Parathyroid adenoma (tissue), 2 donors: ENCODE measurements around the gene OXLD1.
"Not testable (repeated sequence)": the region's sequence is repeated elsewhere in the genome, so short reads cannot be mapped to it uniquely, and the experiment has no call there.

Experiments
- H2AFZ ChIP-seq: fragments of 300-600 bp; sonication (generic); one replicate; pipeline ENCODE4 v1.7.0; 2017; ENCODE audit warnings: antibody characterized with exemption, mild to moderate bottlenecking
- H3K27ac ChIP-seq: fragments of 300-600 bp; sonication (generic); one replicate; pipeline ENCODE4 v1.7.0; 2017
- H3K27me3 ChIP-seq: fragments of 300-600 bp; sonication (generic); one replicate; pipeline ENCODE4 v1.7.0; 2017; ENCODE audit warnings: low read length; ENCODE audit not compliant: control insufficient read depth, insufficient read depth
- H3K36me3 ChIP-seq: fragments of 300-600 bp; sonication (generic); one replicate; pipeline ENCODE4 v1.7.0; 2017; ENCODE audit warnings: low read length; ENCODE audit not compliant: control insufficient read depth, insufficient read depth
- H3K4me1 ChIP-seq: fragments of 300-600 bp; sonication (generic); one replicate; pipeline ENCODE4 v1.7.0; 2017; ENCODE audit warnings: control low read depth
- H3K4me2 ChIP-seq: fragments of 300-600 bp; sonication (generic); one replicate; pipeline ENCODE4 v1.7.0; 2017; ENCODE audit warnings: low read length
- H3K4me3 ChIP-seq: fragments of 300-600 bp; sonication (generic); one replicate; pipeline ENCODE4 v1.7.0; 2017; ENCODE audit warnings: low read depth, low read length
- H3K79me2 ChIP-seq: fragments of 300-600 bp; sonication (generic); one replicate; pipeline ENCODE4 v1.7.0; 2017; ENCODE audit warnings: control low read depth
- H3K9ac ChIP-seq: fragments of 300-600 bp; sonication (generic); one replicate; pipeline ENCODE4 v1.7.0; 2017; ENCODE audit warnings: mild to moderate bottlenecking
- H3K9me3 ChIP-seq: fragments of 300-600 bp; sonication (generic); one replicate; pipeline ENCODE4 v1.7.0; 2017; ENCODE audit warnings: low read length; ENCODE audit not compliant: control insufficient read depth
- TF ChIP-seq, protein P1 (sequence below): fragments of 300-600 bp; sonication (generic); IDR thresholded peaks from one replicate; pipeline ENCODE4 v1.7.0; 2017; ENCODE audit warnings: antibody characterized with exemption, mild to moderate bottlenecking
- donor health status: primary hyperparathyroidism.

The OXLD1 gene

GRCh38 chr17:81675515-81676221, 9.3 kb upstream of the OXLD1 start:
- not testable (repeated sequence) for H3K9ac ChIP-seq, H3K9me3 ChIP-seq, H3K4me1 ChIP-seq, H3K36me3 ChIP-seq, H2AFZ ChIP-seq, H3K27me3 ChIP-seq, H3K79me2 ChIP-seq, H3K4me3 ChIP-seq, H3K4me2 ChIP-seq, H3K27ac ChIP-seq
- TF ChIP-seq, protein P1, sequence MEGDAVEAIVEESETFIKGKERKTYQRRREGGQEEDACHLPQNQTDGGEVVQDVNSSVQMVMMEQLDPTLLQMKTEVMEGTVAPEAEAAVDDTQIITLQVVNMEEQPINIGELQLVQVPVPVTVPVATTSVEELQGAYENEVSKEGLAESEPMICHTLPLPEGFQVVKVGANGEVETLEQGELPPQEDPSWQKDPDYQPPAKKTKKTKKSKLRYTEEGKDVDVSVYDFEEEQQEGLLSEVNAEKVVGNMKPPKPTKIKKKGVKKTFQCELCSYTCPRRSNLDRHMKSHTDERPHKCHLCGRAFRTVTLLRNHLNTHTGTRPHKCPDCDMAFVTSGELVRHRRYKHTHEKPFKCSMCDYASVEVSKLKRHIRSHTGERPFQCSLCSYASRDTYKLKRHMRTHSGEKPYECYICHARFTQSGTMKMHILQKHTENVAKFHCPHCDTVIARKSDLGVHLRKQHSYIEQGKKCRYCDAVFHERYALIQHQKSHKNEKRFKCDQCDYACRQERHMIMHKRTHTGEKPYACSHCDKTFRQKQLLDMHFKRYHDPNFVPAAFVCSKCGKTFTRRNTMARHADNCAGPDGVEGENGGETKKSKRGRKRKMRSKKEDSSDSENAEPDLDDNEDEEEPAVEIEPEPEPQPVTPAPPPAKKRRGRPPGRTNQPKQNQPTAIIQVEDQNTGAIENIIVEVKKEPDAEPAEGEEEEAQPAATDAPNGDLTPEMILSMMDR, result peak; percentile 70

- Histone ChIP-seq H3K36me3 (no peaks in the 10 kb centered on the region), H3K4me3 (no peak overlapping the region), H3K27me3 (no peaks in the 10 kb centered on the region), H3K79me2 (peaks cover 4% of the 10 kb centered on the region), H3K9ac (no peak overlapping the region), H3K9me3 (no peaks in the 10 kb centered on the region), H2AFZ (no peak overlapping the region), H3K4me2 (no peak overlapping the region), H3K4me1 (no peaks in the 10 kb centered on the region), H3K27ac (no peak overlapping the region)
- TF ChIP-seq, protein P1, result no peak
These were observed 7.3 kb upstream of the OXLD1 start for GRCh38 chr17:81673561-81674258.

DNA sequence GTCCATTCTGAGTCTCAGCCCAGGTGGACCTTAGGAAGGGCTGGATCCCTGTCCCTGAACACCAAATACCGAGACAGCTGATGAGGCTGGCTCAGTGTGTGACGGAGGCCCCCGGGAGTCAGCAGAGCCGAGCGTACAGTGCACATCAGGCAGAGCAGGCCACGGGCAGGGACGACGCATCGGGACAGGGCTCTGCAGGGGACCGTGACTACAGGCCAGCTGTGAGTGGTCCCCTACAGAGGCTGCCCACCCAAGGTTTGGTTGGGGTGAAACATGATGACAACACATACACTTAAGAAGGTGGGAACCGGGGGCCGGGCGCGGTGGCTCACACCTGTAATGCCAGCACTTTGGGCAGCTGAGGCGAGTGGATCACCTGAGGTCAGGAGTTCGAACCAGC, 6.5 kb upstream of the OXLD1 start:
- no peak overlapping the region for H3K4me3 ChIP-seq
- H3K36me3 ChIP-seq, result no peaks in the 10 kb centered on the region
- no peaks in the 10 kb centered on the region for H3K27me3 ChIP-seq
- TF ChIP-seq, protein P1, result no peak
- H2AFZ ChIP-seq, result no peak overlapping the region
- H3K4me2 ChIP-seq, result no peak overlapping the region
- no peak overlapping the region for H3K27ac ChIP-seq
- H3K4me1 ChIP-seq, result no peaks in the 10 kb centered on the region
- no peaks in the 10 kb centered on the region for H3K9me3 ChIP-seq
- peaks cover 9% of the 10 kb centered on the region for H3K79me2 ChIP-seq
- H3K9ac ChIP-seq, result no peak overlapping the region

GRCh38 chr17:81672504-81672903, 6.1 kb upstream of the OXLD1 start:
- Histone ChIP-seq H3K36me3 (no peaks in the 10 kb centered on the region), H3K9ac (no peak overlapping the region), H3K4me1 (no peaks in the 10 kb centered on the region), H3K4me3 (no peak overlapping the region), H3K9me3 (no peaks in the 10 kb centered on the region), H2AFZ (no peak overlapping the region), H3K27me3 (no peaks in the 10 kb centered on the region), H3K27ac (no peak overlapping the region), H3K4me2 (no peak overlapping the region), H3K79me2 (peaks cover 12% of the 10 kb centered on the region)
- TF ChIP-seq, protein P1, result no peak
